ENCODE data around the gene UXS1.

DNA sequence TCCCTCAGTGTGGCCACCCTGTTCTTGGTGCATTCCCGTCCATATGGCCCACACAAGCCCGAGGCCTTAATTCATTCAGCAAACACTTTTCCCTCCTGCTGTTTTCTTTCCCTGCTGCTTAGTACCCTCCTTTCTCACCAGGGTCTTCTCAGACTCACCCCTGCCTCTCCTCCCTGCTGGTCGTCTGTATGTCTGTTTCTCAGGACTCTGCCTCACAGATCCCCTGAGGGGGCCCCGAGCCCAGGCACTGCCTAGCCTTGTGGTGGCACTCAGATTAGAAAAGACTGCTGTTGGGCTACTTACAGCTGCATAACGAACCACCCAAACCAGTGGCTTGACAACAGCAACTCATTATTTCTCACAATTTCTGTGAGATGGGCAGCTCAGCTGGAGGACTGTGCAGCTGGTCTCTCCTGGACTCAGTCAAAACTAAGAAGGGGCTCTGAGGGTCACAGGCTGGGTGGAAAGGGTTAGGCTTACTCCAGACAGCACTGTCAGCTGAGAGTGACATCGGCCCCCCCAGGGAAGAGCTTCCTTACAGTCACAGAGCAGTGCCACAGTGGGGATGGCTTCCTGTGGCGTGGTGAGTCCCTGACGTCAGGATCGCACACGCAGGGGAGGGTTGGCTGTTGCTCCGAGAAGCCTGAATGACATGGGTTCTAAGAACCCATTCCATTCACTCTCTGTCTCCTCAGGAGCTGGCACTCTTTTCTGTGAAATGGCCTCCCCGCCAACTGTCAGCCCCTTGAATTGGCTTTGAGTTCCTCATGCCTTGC lies 139.0 kb downstream of the UXS1 start:
- TF ChIP-seq, protein P1, sequence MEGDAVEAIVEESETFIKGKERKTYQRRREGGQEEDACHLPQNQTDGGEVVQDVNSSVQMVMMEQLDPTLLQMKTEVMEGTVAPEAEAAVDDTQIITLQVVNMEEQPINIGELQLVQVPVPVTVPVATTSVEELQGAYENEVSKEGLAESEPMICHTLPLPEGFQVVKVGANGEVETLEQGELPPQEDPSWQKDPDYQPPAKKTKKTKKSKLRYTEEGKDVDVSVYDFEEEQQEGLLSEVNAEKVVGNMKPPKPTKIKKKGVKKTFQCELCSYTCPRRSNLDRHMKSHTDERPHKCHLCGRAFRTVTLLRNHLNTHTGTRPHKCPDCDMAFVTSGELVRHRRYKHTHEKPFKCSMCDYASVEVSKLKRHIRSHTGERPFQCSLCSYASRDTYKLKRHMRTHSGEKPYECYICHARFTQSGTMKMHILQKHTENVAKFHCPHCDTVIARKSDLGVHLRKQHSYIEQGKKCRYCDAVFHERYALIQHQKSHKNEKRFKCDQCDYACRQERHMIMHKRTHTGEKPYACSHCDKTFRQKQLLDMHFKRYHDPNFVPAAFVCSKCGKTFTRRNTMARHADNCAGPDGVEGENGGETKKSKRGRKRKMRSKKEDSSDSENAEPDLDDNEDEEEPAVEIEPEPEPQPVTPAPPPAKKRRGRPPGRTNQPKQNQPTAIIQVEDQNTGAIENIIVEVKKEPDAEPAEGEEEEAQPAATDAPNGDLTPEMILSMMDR (IDR thresholded peaks at IDR 0.05), result no peak
- no peak for TF ChIP-seq EZH2 (IDR thresholded peaks at IDR 0.05; ENCODE audit: borderline replicate concordance, insufficient read depth, low read depth, low read length, poor library complexity, severe bottlenecking)
